H9 (cell line): ENCODE measurements around the gene HDAC1. TPM values are rescaled to one million over a fixed set of nuclear protein-coding genes. Genes with fewer than 3 reads are reported as not detected.
"Not testable (repeated sequence)": the region's sequence is repeated elsewhere in the genome, so short reads cannot be mapped to it uniquely, and the experiment has no call there.

ENCODE experiments used
- DNase-seq: peaks from one replicate; pipeline ENCODE4 v3.0.0-alpha.2; 2017
- H2AFZ ChIP-seq: one replicate; pipeline ENCODE4 v1.6.1; 2013; ENCODE audit warnings: mild to moderate bottlenecking, low read length, control low read depth, moderate library complexity
- H2AK5ac ChIP-seq: 2 replicates; pipeline ENCODE4 v1.6.1; 2013; ENCODE audit warnings: low read length, control low read depth, mixed read lengths; ENCODE audit not compliant: insufficient read length
- H2BK120ac ChIP-seq: one replicate; pipeline ENCODE4 v1.6.1; 2013; ENCODE audit warnings: low read depth, mild to moderate bottlenecking, low read length, control low read depth, inconsistent platforms; ENCODE audit not compliant: poor library complexity, severe bottlenecking
- H2BK12ac ChIP-seq: 2 replicates; pipeline ENCODE4 v1.6.1; 2013; ENCODE audit warnings: low read length, control low read depth, mixed read lengths, low read depth; ENCODE audit not compliant: insufficient read length
- H2BK15ac ChIP-seq: 2 replicates; pipeline ENCODE4 v1.6.1; 2013; ENCODE audit warnings: low read depth, low read length, control low read depth
- H2BK20ac ChIP-seq: one replicate; pipeline ENCODE4 v1.6.1; 2013; ENCODE audit warnings: low read depth, mild to moderate bottlenecking, low read length, control low read depth, inconsistent platforms; ENCODE audit not compliant: poor library complexity, severe bottlenecking
- H2BK5ac ChIP-seq: 2 replicates; pipeline ENCODE4 v1.6.1; 2013; ENCODE audit warnings: low read length, control low read depth, mixed read lengths; ENCODE audit not compliant: insufficient read length
- H3K14ac ChIP-seq: 2 replicates; pipeline ENCODE4 v1.6.1; 2013; ENCODE audit warnings: low read length, control low read depth; ENCODE audit not compliant: insufficient read depth
- H3K18ac ChIP-seq: 2 replicates; pipeline ENCODE4 v1.6.1; 2013; ENCODE audit warnings: low read depth, mild to moderate bottlenecking, mixed read lengths, low read length, control low read depth; ENCODE audit not compliant: insufficient read length
- H3K23ac ChIP-seq: 2 replicates; pipeline ENCODE4 v1.6.1; 2013; ENCODE audit warnings: low read length, control low read depth, mixed read lengths, low read depth; ENCODE audit not compliant: insufficient read length
- H3K23me2 ChIP-seq: 2 replicates; pipeline ENCODE4 v1.6.1; 2013; ENCODE audit warnings: low read depth, mild to moderate bottlenecking, mixed read lengths, low read length, control low read depth; ENCODE audit not compliant: insufficient read length, poor library complexity, severe bottlenecking
- H3K27ac ChIP-seq: 2 replicates; pipeline ENCODE4 v1.5.1; 2013; ENCODE audit warnings: low read length, control low read depth, mixed read lengths, low read depth; ENCODE audit not compliant: insufficient read length
- H3K27me3 ChIP-seq: 2 replicates; pipeline ENCODE4 v1.6.1; 2013; ENCODE audit warnings: low read length, control low read depth, inconsistent platforms; ENCODE audit not compliant: insufficient read depth
- H3K4ac ChIP-seq: 2 replicates; pipeline ENCODE4 v1.6.1; 2013; ENCODE audit warnings: low read depth, mild to moderate bottlenecking, control low read depth, inconsistent platforms, low read length, moderate library complexity
- H3K4me1 ChIP-seq: 2 replicates; pipeline ENCODE4 v1.6.1; 2013; ENCODE audit warnings: low read length, control low read depth, inconsistent platforms; ENCODE audit not compliant: insufficient read depth
- H3K4me2 ChIP-seq: 2 replicates; pipeline ENCODE4 v1.6.1; 2013; ENCODE audit warnings: low read length, control low read depth, mixed read lengths; ENCODE audit not compliant: insufficient read length, insufficient read depth
- H3K56ac ChIP-seq: 2 replicates; pipeline ENCODE4 v1.6.1; 2013; ENCODE audit warnings: low read depth, mild to moderate bottlenecking, mixed read lengths, low read length, control low read depth; ENCODE audit not compliant: insufficient read length
- H3K79me1 ChIP-seq: 2 replicates; pipeline ENCODE4 v1.6.1; 2013; ENCODE audit warnings: low read depth, mild to moderate bottlenecking, moderate library complexity, low read length, control low read depth, inconsistent platforms; ENCODE audit not compliant: insufficient read depth, poor library complexity, severe bottlenecking
- H3K79me2 ChIP-seq: 2 replicates; pipeline ENCODE4 v1.6.1; 2013; ENCODE audit warnings: low read length, control low read depth, inconsistent platforms; ENCODE audit not compliant: insufficient read depth
- H3K9ac ChIP-seq: 2 replicates; pipeline ENCODE4 v1.6.1; 2013; ENCODE audit warnings: low read length, control low read depth, mixed read lengths; ENCODE audit not compliant: insufficient read length; ENCODE audit errors: extremely low read depth
- H3K9me3 ChIP-seq: one replicate; pipeline ENCODE4 v1.6.1; 2013; ENCODE audit warnings: low read depth, low read length, inconsistent platforms; ENCODE audit not compliant: control insufficient read depth
- H3T11ph ChIP-seq: one replicate; pipeline ENCODE4 v1.6.1; 2013; ENCODE audit warnings: mild to moderate bottlenecking, low read length, control low read depth, inconsistent platforms
- H4K20me1 ChIP-seq: one replicate; pipeline ENCODE4 v1.6.1; 2013; ENCODE audit not compliant: control insufficient read depth, insufficient read length, insufficient read depth
- H4K5ac ChIP-seq: 2 replicates; pipeline ENCODE4 v1.6.1; 2013; ENCODE audit warnings: low read depth, mild to moderate bottlenecking, mixed read lengths, low read length, control low read depth; ENCODE audit not compliant: insufficient read length
- H4K8ac ChIP-seq: replicated peaks from 2 replicates; pipeline ENCODE4 v1.6.1; 2013; ENCODE audit warnings: low read length, control low read depth, mixed read lengths, low read depth; ENCODE audit not compliant: insufficient read length
- H4K91ac ChIP-seq: 2 replicates; pipeline ENCODE4 v1.6.1; 2013; ENCODE audit warnings: low read depth, mild to moderate bottlenecking, moderate library complexity, mixed read lengths, low read length, control low read depth; ENCODE audit not compliant: insufficient read length
- H3K27ac Mint-ChIP-seq, 3 experiments: 2 replicates in 2 of 3; 3 replicates in 1 of 3; pipeline ENCODE4 v1.8.0; 2020 to 2021; ENCODE audit warnings: mixed read lengths in 3 of 3, mild to moderate bottlenecking in 1 of 3, moderate library complexity in 1 of 3
- H3K27me3 Mint-ChIP-seq: 2 replicates; pipeline ENCODE4 v1.8.0; 2021; ENCODE audit warnings: low read depth, mild to moderate bottlenecking, moderate library complexity, mixed read lengths
- H3K36me3 Mint-ChIP-seq, 3 experiments: 2 replicates in 2 of 3; 3 replicates in 1 of 3; pipeline ENCODE4 v1.8.0; 2020 to 2021; ENCODE audit warnings: low read depth in 3 of 3, mixed read lengths in 3 of 3; ENCODE audit not compliant: insufficient read depth in 1 of 3
- H3K4me1 Mint-ChIP-seq, 2 experiments: 2 replicates each; pipeline ENCODE4 v1.8.0; 2020; ENCODE audit warnings: mixed read lengths in 2 of 2
- H3K4me3 Mint-ChIP-seq, 2 experiments: 2 replicates in 1 of 2; 3 replicates in 1 of 2; pipeline ENCODE4 v1.8.0; 2020 to 2021; ENCODE audit warnings: mild to moderate bottlenecking in 2 of 2, mixed read lengths in 2 of 2, moderate library complexity in 1 of 2
- H3K9me3 Mint-ChIP-seq, 2 experiments: 2 replicates in 1 of 2; 3 replicates in 1 of 2; pipeline ENCODE4 v1.8.0; 2020; ENCODE audit warnings: mild to moderate bottlenecking in 2 of 2, mixed read lengths in 2 of 2, moderate library complexity in 1 of 2
- CTCF ChIP-seq: fragments of 200-600 bp; sonication (generic); conservative IDR thresholded peaks from 3 replicates; pipeline ENCODE4 v1.8.0; 2021; ENCODE audit warnings: antibody characterized with exemption, mild to moderate bottlenecking
- WGBS: extraction: QIAGEN DNeasy Blood & Tissue Kit; methylation state at CpG from one replicate; pipeline ENCODE4 v1.1.7; 2013; ENCODE audit warnings: missing lambda C conversion rate, low lambda C conversion rate, mixed read lengths; ENCODE audit not compliant: insufficient read length; ENCODE audit errors: extremely low coverage; 5-methylcytosine and 5-hydroxymethylcytosine counted together
- total RNA-seq: library from RNA; stranded (reverse); gene quantifications from 2 replicates; pipeline ENCODE4 v1.2.1, GENCODE V29; 2021

Gene HDAC1
- total RNA-seq, 1 experiment from 2014 or later = 162 TPM

GRCh38 chr1:32276032-32276782, 15.7 kb upstream of the HDAC1 start:
- no peak for TF ChIP-seq CTCF
- H3K27me3 Mint-ChIP-seq = no peaks in the 10 kb centered on the region
- no peak overlapping the region for H3K14ac ChIP-seq

GRCh38 chr1:32284777-32285176, 7.1 kb upstream of the HDAC1 start:
- H2BK20ac ChIP-seq, H2AK5ac ChIP-seq, H4K8ac ChIP-seq, H2BK15ac ChIP-seq, H3K27ac ChIP-seq, H4K91ac ChIP-seq, H3K79me2 ChIP-seq, H3K27ac Mint-ChIP-seq, H3K23ac ChIP-seq, H3K56ac ChIP-seq, H3K14ac ChIP-seq, H3K4me1 Mint-ChIP-seq, H2BK5ac ChIP-seq, H2BK12ac ChIP-seq, H3K27me3 Mint-ChIP-seq, DNase-seq, H3K27me3 ChIP-seq, H3K18ac ChIP-seq, H3K4me1 ChIP-seq, H3K9me3 Mint-ChIP-seq, H4K5ac ChIP-seq, H2AFZ ChIP-seq, H3K9ac ChIP-seq, H3K9me3 ChIP-seq, H2BK120ac ChIP-seq, H3K79me1 ChIP-seq, H4K20me1 ChIP-seq, H3T11ph ChIP-seq, H3K23me2 ChIP-seq, H3K4ac ChIP-seq, H3K4me2 ChIP-seq, H3K4me3 Mint-ChIP-seq: not testable (repeated sequence)
- no CpG with 5 or more reads among the region's 8 CpGs for WGBS
- peaks cover 7 to 16% (median 9%) of the 10 kb centered on the region in 3 experiments; a peak in 5 of 7 replicates for H3K36me3 Mint-ChIP-seq

More at GRCh38 chr1:32276032-32276782, 15.7 kb upstream of the HDAC1 start:
- Histone ChIP-seq H3K18ac (no peak overlapping the region), H3K27ac (no peak overlapping the region), H4K8ac (no peak overlapping the region), H3K9ac (no peak overlapping the region), H2AK5ac (no peak overlapping the region), H3K4ac (no peak overlapping the region), H4K91ac (no peak overlapping the region), H2BK120ac (no peak overlapping the region), H2BK15ac (no peak overlapping the region), H4K5ac (no peak overlapping the region), H3K79me2 (no peaks in the 10 kb centered on the region), H3K4me1 (peaks cover 6% of the 10 kb centered on the region; the same call in 1 of the 2 replicates), H3K79me1 (no peaks in the 10 kb centered on the region), H3K4me2 (peak overlapping the region; percentile 71), H3K9me3 (no peaks in the 10 kb centered on the region), H3K27me3 (no peaks in the 10 kb centered on the region), H3T11ph (no peak overlapping the region), H2AFZ (no peak overlapping the region), H2BK5ac (no peak overlapping the region), H3K23ac (no peak overlapping the region), H3K56ac (no peak overlapping the region), H2BK12ac (no peak overlapping the region), H3K23me2 (peaks cover 12% of the 10 kb centered on the region), H2BK20ac (no peak overlapping the region), H4K20me1 (no peaks in the 10 kb centered on the region)
- Mint-ChIP-seq H3K4me1 (peaks cover 31 to 42% of the 10 kb centered on the region in 2 experiments), H3K36me3 (peaks cover 17 to 25% (median 17%) of the 10 kb centered on the region in 3 experiments; a peak in 6 of 7 replicates), H3K9me3 (no peaks in the 10 kb centered on the region), H3K27ac (no peak overlapping the region; a peak in 1 of 7 replicates), H3K4me3 (peak overlapping the region in 1 of 2 experiments; percentile 54; a peak in 1 of 5 replicates)
- WGBS = no CpG with 5 or more reads among the region's 30 CpGs
- DNase-seq = no peak
